HFF-Myc (cell line): ENCODE measurements around the gene TAMM41.
A peak's percentile ranks its signal among the peaks of the same experiment; 100 is the strongest.

Experiments
- DNase-seq: peaks from one replicate; pipeline ENCODE4 v3.0.0-alpha.2; 2011; ENCODE audit warnings: low read depth; ENCODE audit errors: extremely low read depth
- H3K4me3 ChIP-seq: replicated peaks from 2 replicates; pipeline ENCODE4 v1.5.1; 2011; ENCODE audit warnings: low read depth, mild to moderate bottlenecking, control low read depth, low read length
- CTCF ChIP-seq: IDR thresholded peaks from 2 replicates; pipeline ENCODE4 v1.5.1; 2012; ENCODE audit warnings: mild to moderate bottlenecking, low read depth, low read length, control low read depth; ENCODE audit errors: missing control alignments

The TAMM41 gene

GRCh38 chr3:11847607-11848006 is 922 bp upstream of the TAMM41 start:
- TF ChIP-seq CTCF = no peak
- DNase-seq = no peak
- H3K4me3 ChIP-seq = no peak overlapping the region

- H3K4me3 ChIP-seq = peak overlapping the region; percentile 88
- DNase-seq = no peak
- no peak for TF ChIP-seq CTCF
These were observed 1.0 kb downstream of the TAMM41 start for GRCh38 chr3:11845651-11846050.

GRCh38 chr3:11844891-11845290 is 1.8 kb downstream of the TAMM41 start:
- DNase-seq = no peak
- H3K4me3 ChIP-seq = peak overlapping the region; percentile 88
- TF ChIP-seq CTCF = no peak

GRCh38 chr3:11835028-11835639 is 11.6 kb downstream of the TAMM41 start:
- TF ChIP-seq CTCF = peak; percentile 19
- no peak overlapping the region for H3K4me3 ChIP-seq

GRCh38 chr3:11832981-11833905 is 13.4 kb downstream of the TAMM41 start:
- H3K4me3 ChIP-seq = no peak overlapping the region
- no peak for TF ChIP-seq CTCF
- DNase-seq = no peak

More at GRCh38 chr3:11835028-11835639, 11.6 kb downstream of the TAMM41 start:
- no peak for DNase-seq

GRCh38 chr3:11829416-11829815 is 17.3 kb downstream of the TAMM41 start:
- H3K4me3 ChIP-seq = no peak overlapping the region
- TF ChIP-seq CTCF = no peak
- no peak for DNase-seq
